GM18519 (cell line): Measurements from ENCODE around the gene IGFBP3.
"Not testable (repeated sequence)": the region's sequence is repeated elsewhere in the genome, so short reads cannot be mapped to it uniquely, and the experiment has no call there.

Source experiments
- ATAC-seq: cut with Tn5 transposase; IDR thresholded peaks from one replicate; pipeline ENCODE4 v1.9.1; 2021; ENCODE audit warnings: mild to moderate bottlenecking, moderate library complexity; ENCODE audit not compliant: unreplicated experiment, low FRiP score

IGFBP3 gene

GRCh38 chr7:45920502-45921380 lies at the start of gene IGFBP3:
IGFBP3 (minus strand) TSS chr7:45921272; CDS start chr7:45921140, 132 bp downstream.
- ATAC-seq, result no peak

GRCh38 chr7:45970454-45970853 lies 49.4 kb upstream of the IGFBP3 start:
- no peak for ATAC-seq

- ATAC-seq, result no peak
These were observed 48.9 kb upstream of the IGFBP3 start for GRCh38 chr7:45969940-45970339.

GRCh38 chr7:45968856-45969541 lies 47.9 kb upstream of the IGFBP3 start:
- no peak for ATAC-seq

- no peak for ATAC-seq
These were observed 47.2 kb upstream of the IGFBP3 start for GRCh38 chr7:45968312-45968711.

- ATAC-seq, result no peak
These were observed 46.6 kb upstream of the IGFBP3 start for GRCh38 chr7:45967591-45968157.

GRCh38 chr7:45962861-45963260 lies 41.8 kb upstream of the IGFBP3 start:
- no peak for ATAC-seq

- no peak for ATAC-seq
These were observed 36.6 kb upstream of the IGFBP3 start for GRCh38 chr7:45957721-45958120.

- ATAC-seq, result no peak
These were observed 34.2 kb upstream of the IGFBP3 start for GRCh38 chr7:45955286-45955685.

- not testable (repeated sequence) for ATAC-seq
These were observed 32.0 kb upstream of the IGFBP3 start for GRCh38 chr7:45953055-45953454.

- no peak for ATAC-seq
These were observed 23.0 kb upstream of the IGFBP3 start for GRCh38 chr7:45944058-45944457.

GRCh38 chr7:45940939-45941338 lies 19.9 kb upstream of the IGFBP3 start:
- no peak for ATAC-seq

GRCh38 chr7:45940237-45940781 lies 19.2 kb upstream of the IGFBP3 start:
- not testable (repeated sequence) for ATAC-seq

GRCh38 chr7:45939574-45939973 lies 18.5 kb upstream of the IGFBP3 start:
- ATAC-seq, result no peak

- no peak for ATAC-seq
These were observed 17.7 kb upstream of the IGFBP3 start for GRCh38 chr7:45938626-45939302.

GRCh38 chr7:45937862-45938261 lies 16.8 kb upstream of the IGFBP3 start:
- no peak for ATAC-seq

GRCh38 chr7:45937301-45937700 lies 16.2 kb upstream of the IGFBP3 start:
- no peak for ATAC-seq

GRCh38 chr7:45930967-45931366 lies 9.9 kb upstream of the IGFBP3 start:
- ATAC-seq, result no peak

GRCh38 chr7:45927721-45928120 lies 6.6 kb upstream of the IGFBP3 start:
- no peak for ATAC-seq

- no peak for ATAC-seq
These were observed 3.2 kb upstream of the IGFBP3 start for GRCh38 chr7:45924283-45924682.

- no peak for ATAC-seq
These were observed 2.7 kb upstream of the IGFBP3 start for GRCh38 chr7:45923818-45924217.
